ENCODE results near the gene SELPLG.
A peak's percentile ranks its signal among the peaks of the same experiment; 100 is the strongest.

SELPLG gene

DNA sequence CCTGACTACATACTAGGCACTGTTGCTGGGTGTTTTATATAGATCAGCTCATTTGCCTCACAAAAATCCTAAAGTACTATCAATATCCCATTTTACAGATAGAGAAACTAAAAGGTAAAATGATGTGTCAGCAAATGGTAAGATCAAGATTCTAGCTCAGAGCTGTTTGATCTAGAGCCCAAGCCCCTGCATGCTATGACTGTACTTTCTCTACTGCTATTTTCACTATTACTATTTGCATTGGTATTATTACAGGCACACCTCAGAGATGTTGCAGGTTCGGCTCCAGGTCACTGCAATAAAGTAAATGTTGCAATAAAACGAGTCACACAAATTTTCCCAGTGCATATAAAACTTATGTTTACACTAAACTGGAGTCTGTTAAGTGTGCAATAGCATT, 60.4 kb downstream of the SELPLG start:
- Histone ChIP-seq H4K20me1 (ENCODE audit: insufficient read depth, low read length) (no peaks in the 10 kb centered on the region), H3K9me2 (replicated peaks; ENCODE audit: insufficient read depth, low read length) (no peaks in the 10 kb centered on the region), H2AFZ (ENCODE audit: low read length) (no peak overlapping the region), H3K79me2 (ENCODE audit: low read length) (peaks cover 12% of the 10 kb centered on the region; the same call in 1 of the 2 replicates), H3K36me3 (replicated peaks; ENCODE audit: insufficient read depth, low read length) (no peaks in the 10 kb centered on the region), H3K4me2 (ENCODE audit: low read depth, low read length) (peak overlapping the region; percentile 44; the same call in 1 of the 2 replicates), H3K4me3 (ENCODE audit: low read length) (no peak overlapping the region), H3K9me3 (replicated peaks; ENCODE audit: insufficient read depth, low read length) (no peaks in the 10 kb centered on the region), H3K27me3 (replicated peaks; ENCODE audit: insufficient read depth, low read length) (no peaks in the 10 kb centered on the region), H3K9ac (ENCODE audit: low read length) (peak overlapping the region; percentile 14; the same call in 1 of the 2 replicates), H3K4me1 (ENCODE audit: low read length) (peaks cover 87% of the 10 kb centered on the region), H3F3A (ENCODE audit: insufficient read depth, low read length) (peaks cover 68% of the 10 kb centered on the region), H3K27ac (ENCODE audit: low read length) (peak overlapping the region; percentile 29; the same call in 1 of the 2 replicates)
- peak; percentile 69 for DNase-seq
- TF ChIP-seq, protein P1, sequence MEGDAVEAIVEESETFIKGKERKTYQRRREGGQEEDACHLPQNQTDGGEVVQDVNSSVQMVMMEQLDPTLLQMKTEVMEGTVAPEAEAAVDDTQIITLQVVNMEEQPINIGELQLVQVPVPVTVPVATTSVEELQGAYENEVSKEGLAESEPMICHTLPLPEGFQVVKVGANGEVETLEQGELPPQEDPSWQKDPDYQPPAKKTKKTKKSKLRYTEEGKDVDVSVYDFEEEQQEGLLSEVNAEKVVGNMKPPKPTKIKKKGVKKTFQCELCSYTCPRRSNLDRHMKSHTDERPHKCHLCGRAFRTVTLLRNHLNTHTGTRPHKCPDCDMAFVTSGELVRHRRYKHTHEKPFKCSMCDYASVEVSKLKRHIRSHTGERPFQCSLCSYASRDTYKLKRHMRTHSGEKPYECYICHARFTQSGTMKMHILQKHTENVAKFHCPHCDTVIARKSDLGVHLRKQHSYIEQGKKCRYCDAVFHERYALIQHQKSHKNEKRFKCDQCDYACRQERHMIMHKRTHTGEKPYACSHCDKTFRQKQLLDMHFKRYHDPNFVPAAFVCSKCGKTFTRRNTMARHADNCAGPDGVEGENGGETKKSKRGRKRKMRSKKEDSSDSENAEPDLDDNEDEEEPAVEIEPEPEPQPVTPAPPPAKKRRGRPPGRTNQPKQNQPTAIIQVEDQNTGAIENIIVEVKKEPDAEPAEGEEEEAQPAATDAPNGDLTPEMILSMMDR (IDR thresholded peaks at IDR 0.05; ENCODE audit: low read length) = no peak
- TF ChIP-seq EZH2phosphoT487 (IDR thresholded peaks at IDR 0.05; ENCODE audit: low read length) = no peak
- no peak for TF ChIP-seq EZH2 (optimal IDR thresholded peaks at IDR 0.05; ENCODE audit: low read depth, low read length)

DNA sequence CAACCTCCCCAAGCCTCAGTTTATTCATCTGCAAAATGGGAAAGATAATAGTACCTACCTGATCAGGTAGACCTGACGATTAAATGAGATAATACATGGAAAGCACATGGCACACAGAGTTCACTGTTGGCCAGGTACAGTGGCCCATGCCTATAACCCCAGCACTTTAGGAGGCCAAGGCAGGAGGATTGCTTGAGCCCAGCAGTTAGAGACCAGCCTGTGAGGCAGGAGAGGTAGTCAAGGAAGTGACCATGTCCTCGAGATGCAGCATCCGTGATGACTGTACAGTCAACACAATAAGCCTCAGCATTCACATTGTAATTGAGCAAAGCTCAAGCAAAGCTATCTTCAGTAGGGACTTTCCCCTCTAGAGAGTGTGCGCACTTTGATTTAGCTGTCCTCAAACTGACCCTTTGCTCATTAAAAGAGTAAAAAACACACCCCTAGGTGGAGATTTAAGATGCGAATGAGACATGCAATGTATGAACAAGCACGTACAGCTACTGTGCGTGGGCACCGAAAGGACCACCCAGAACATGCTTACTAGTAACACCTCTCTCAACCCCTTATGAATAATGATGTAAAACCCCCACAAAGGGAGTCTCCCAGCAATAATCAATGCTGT, 61.4 kb downstream of the SELPLG start:
- peak; percentile 34 for DNase-seq
- no peaks in the 10 kb centered on the region for H3K27me3 ChIP-seq (replicated peaks; ENCODE audit: insufficient read depth, low read length)
- H4K20me1 ChIP-seq (ENCODE audit: insufficient read depth, low read length) = no peaks in the 10 kb centered on the region
- no peak overlapping the region for H3K4me3 ChIP-seq (ENCODE audit: low read length)
- no peak overlapping the region for H3K9ac ChIP-seq (ENCODE audit: low read length)
- peaks cover 78% of the 10 kb centered on the region for H3F3A ChIP-seq (ENCODE audit: insufficient read depth, low read length)
- no peak overlapping the region for H3K4me2 ChIP-seq (ENCODE audit: low read depth, low read length)
- H3K36me3 ChIP-seq (replicated peaks; ENCODE audit: insufficient read depth, low read length) = no peaks in the 10 kb centered on the region
- peaks cover 13% of the 10 kb centered on the region; the same call in 1 of the 2 replicates for H3K79me2 ChIP-seq (ENCODE audit: low read length)
- peak overlapping the region; percentile 29; the same call in 1 of the 2 replicates for H3K27ac ChIP-seq (ENCODE audit: low read length)
- H2AFZ ChIP-seq (ENCODE audit: low read length) = no peak overlapping the region
- peaks cover 89% of the 10 kb centered on the region for H3K4me1 ChIP-seq (ENCODE audit: low read length)
- TF ChIP-seq EZH2phosphoT487 (IDR thresholded peaks at IDR 0.05; ENCODE audit: low read length) (no peak), EZH2 (optimal IDR thresholded peaks at IDR 0.05; ENCODE audit: low read depth, low read length) (no peak)
- TF ChIP-seq, protein P1 (IDR thresholded peaks at IDR 0.05; ENCODE audit: low read length) = no peak
- no peaks in the 10 kb centered on the region for H3K9me3 ChIP-seq (replicated peaks; ENCODE audit: insufficient read depth, low read length)
- no peaks in the 10 kb centered on the region for H3K9me2 ChIP-seq (replicated peaks; ENCODE audit: insufficient read depth, low read length)
